ENCODE measurements around the gene TFB2M. TPM values are rescaled to one million over a fixed set of nuclear protein-coding genes. Genes with fewer than 3 reads are reported as not detected.

The TFB2M gene
- total RNA-seq, 2 donors from 2014 or later: 5.9 to 6.5 TPM

DNA sequence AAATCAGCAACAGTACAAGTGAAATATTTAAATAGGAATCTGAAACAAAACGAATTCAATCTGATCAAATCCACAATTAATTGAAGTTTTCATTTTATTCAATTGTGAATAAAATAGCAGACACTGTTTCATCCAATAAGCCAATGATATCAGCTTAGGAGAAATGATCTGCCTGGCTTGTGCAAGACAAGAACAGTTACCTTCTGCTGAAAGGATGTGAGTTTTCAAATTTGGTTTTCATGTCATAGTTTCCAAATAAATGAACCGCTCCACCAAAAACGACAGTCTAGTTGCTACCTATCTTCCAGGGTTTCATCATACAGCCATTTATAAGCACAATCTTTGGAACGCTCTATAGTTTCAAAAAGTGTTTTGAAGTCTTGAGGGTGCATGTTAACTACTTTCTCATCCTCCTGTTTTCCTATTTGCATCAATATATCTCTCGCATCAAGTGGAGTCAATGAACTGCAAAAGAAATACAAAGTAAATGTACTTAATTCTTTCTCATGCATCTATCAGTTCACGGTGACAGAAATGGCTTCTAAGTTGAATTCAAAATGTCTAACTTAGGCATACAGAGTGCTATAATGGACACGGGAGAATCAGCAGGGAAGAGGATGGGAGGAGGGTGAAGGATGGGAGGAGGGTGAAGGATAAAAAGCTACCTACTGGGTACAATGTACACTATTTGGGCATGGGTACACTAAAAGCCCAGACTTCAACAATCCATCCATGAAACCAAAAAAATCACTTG is 25.1 kb downstream of the TFB2M start:
- H3K27me3 ChIP-seq (replicated peaks; ENCODE audit: insufficient read depth): no peaks in the 10 kb centered on the region
- TF ChIP-seq, protein P1, sequence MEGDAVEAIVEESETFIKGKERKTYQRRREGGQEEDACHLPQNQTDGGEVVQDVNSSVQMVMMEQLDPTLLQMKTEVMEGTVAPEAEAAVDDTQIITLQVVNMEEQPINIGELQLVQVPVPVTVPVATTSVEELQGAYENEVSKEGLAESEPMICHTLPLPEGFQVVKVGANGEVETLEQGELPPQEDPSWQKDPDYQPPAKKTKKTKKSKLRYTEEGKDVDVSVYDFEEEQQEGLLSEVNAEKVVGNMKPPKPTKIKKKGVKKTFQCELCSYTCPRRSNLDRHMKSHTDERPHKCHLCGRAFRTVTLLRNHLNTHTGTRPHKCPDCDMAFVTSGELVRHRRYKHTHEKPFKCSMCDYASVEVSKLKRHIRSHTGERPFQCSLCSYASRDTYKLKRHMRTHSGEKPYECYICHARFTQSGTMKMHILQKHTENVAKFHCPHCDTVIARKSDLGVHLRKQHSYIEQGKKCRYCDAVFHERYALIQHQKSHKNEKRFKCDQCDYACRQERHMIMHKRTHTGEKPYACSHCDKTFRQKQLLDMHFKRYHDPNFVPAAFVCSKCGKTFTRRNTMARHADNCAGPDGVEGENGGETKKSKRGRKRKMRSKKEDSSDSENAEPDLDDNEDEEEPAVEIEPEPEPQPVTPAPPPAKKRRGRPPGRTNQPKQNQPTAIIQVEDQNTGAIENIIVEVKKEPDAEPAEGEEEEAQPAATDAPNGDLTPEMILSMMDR (IDR thresholded peaks at IDR 0.05): no peak
- no peaks in the 10 kb centered on the region for H3K4me1 ChIP-seq (ENCODE audit: control insufficient read depth in 1 of 2, low read depth in 2 of 2)
- ATAC-seq (ENCODE audit: insufficient number of reproducible peaks, low FRiP score, low read depth): no peak
- H3K9me3 ChIP-seq: no peaks in the 10 kb centered on the region
- DNase-seq (ENCODE audit: low spot score): no peak
- no peak overlapping the region for H3K27ac ChIP-seq
- peaks cover 4% of the 10 kb centered on the region for H3K36me3 ChIP-seq
- no peak overlapping the region for H3K4me3 ChIP-seq

DNA sequence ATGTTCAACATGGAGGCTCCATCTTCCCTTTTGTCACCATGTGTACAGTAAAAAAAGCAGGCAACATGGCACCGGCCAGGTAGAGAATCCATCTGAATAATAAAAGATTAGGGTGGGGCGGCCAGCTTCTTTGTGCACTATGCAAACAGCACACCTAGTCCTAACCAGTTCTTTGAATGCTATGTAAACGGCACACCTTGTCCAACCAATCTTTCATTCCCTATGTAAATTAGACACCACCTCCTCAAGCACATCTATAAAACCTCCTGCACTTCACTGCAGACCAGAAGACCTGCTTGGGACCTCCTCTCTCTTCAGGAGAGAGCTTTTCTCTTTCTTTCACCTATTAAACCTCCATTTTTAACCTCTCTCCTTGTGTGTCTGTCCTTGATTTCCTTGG is 28.2 kb downstream of the TFB2M start:
- Histone ChIP-seq H3K27ac (no peak overlapping the region), H3K27me3 (replicated peaks; ENCODE audit: insufficient read depth) (no peaks in the 10 kb centered on the region), H3K4me1 (ENCODE audit: control insufficient read depth in 1 of 2, low read depth in 2 of 2) (no peaks in the 10 kb centered on the region), H3K4me3 (no peak overlapping the region), H3K9me3 (no peaks in the 10 kb centered on the region), H3K36me3 (no peaks in the 10 kb centered on the region)
- no peak for ATAC-seq (ENCODE audit: insufficient number of reproducible peaks, low FRiP score, low read depth)
- no peak for DNase-seq (ENCODE audit: low spot score)
- TF ChIP-seq, protein P1 (IDR thresholded peaks at IDR 0.05): no peak

DNA sequence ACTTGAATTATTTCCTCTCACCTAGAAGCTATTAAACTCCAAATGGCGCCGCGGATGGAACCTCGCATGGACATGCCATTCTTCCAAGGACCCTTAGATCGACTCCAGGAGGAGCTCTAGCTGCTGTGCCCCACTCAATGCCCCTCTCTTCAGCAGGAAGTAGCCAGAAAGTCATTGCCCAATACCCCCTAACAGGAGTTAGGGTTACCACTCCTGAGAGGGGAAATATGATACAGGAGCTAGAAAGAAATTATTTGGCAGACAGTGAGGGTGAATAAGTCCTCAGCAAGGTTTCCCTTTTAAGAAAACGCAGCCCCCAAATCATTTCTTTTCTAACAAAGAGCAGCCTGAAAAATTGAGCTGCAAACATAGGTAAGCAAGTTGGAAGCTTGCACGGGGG is 28.6 kb downstream of the TFB2M start:
- no peaks in the 10 kb centered on the region for H3K27me3 ChIP-seq (replicated peaks; ENCODE audit: insufficient read depth)
- no peaks in the 10 kb centered on the region for H3K4me1 ChIP-seq (ENCODE audit: control insufficient read depth in 1 of 2, low read depth in 2 of 2)
- H3K36me3 ChIP-seq: no peaks in the 10 kb centered on the region
- DNase-seq (ENCODE audit: low spot score) (no peak), ATAC-seq (ENCODE audit: insufficient number of reproducible peaks, low FRiP score, low read depth) (no peak)
- H3K27ac ChIP-seq: no peak overlapping the region
- TF ChIP-seq, protein P1 (IDR thresholded peaks at IDR 0.05): no peak
- H3K4me3 ChIP-seq: no peak overlapping the region
- H3K9me3 ChIP-seq: no peaks in the 10 kb centered on the region

DNA sequence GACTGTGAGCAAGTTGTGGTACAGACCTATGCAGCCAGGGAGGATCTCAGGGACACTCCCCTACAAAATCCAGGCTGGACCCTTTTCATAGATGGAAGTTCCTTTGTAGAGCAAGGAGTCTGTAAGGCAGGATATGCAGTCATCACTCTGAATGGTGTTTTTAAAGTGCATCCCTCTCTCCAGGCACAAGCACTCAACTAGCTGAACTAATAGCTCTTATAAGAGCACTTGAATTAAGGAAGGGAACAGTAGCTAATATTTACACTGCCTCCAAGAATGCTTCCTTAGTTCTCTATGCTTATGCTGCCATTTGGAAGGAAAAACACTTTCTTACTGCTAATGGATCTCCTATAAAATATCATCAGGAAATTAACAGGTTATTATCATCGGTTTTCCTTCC is 31.9 kb downstream of the TFB2M start:
- no peaks in the 10 kb centered on the region for H3K4me1 ChIP-seq (ENCODE audit: control insufficient read depth in 1 of 2, low read depth in 2 of 2)
- DNase-seq (ENCODE audit: low spot score): no peak
- no peak overlapping the region for H3K4me3 ChIP-seq
- no peaks in the 10 kb centered on the region for H3K27me3 ChIP-seq (replicated peaks; ENCODE audit: insufficient read depth)
- H3K9me3 ChIP-seq: peaks cover 9% of the 10 kb centered on the region
- TF ChIP-seq, protein P1 (IDR thresholded peaks at IDR 0.05): no peak
- H3K27ac ChIP-seq: no peak overlapping the region
- ATAC-seq (ENCODE audit: insufficient number of reproducible peaks, low FRiP score, low read depth): no peak
- no peaks in the 10 kb centered on the region for H3K36me3 ChIP-seq

DNA sequence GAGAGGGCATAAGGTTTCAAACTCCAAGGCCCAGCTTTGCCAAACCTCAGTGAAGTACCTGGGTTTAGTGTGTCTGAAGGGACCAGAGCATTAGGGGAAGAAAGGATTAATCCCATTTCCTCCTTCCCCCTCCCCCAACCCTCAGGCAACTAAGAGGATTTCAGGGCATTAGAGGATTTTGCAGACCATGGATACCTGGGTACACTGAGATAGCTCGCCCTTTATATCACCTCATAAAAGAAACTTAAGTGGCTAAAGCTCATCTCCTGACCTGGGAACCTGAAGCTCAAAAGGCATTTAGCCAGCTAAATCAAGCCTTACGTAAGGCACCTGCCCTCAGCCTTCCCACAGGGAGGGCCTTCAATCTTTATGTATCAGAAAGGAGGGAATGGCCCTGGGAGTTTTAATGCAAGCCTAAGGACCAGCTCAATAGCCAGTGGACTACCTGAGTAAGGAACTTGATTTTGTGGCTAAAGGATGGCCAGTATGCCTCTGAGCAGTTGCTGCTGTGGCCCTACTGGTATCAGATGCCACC is 32.6 kb downstream of the TFB2M start:
- H3K4me3 ChIP-seq: no peak overlapping the region
- no peaks in the 10 kb centered on the region for H3K36me3 ChIP-seq
- no peak for ATAC-seq (ENCODE audit: insufficient number of reproducible peaks, low FRiP score, low read depth)
- H3K9me3 ChIP-seq: peaks cover 9% of the 10 kb centered on the region
- H3K27ac ChIP-seq: no peak overlapping the region
- TF ChIP-seq, protein P1 (IDR thresholded peaks at IDR 0.05): no peak
- no peak for DNase-seq (ENCODE audit: low spot score)
- H3K27me3 ChIP-seq (replicated peaks; ENCODE audit: insufficient read depth): no peaks in the 10 kb centered on the region
- no peaks in the 10 kb centered on the region for H3K4me1 ChIP-seq (ENCODE audit: control insufficient read depth in 1 of 2, low read depth in 2 of 2)

Data from thoracic aorta (tissue), 2 donors.